Activated CD8-positive, alpha-beta memory T cell treated with anti-CD3 and anti-CD28 coated beads, Interleukin-2, amount 50 U/mL, for 1 hour (primary cell): Measurements from ENCODE around the gene PELI2.

ENCODE experiments used
- DNase-seq: peaks from one replicate; pipeline ENCODE4 v3.0.0-alpha.2; 2020; ENCODE audit errors: extremely low read depth

PELI2 gene, protein sequence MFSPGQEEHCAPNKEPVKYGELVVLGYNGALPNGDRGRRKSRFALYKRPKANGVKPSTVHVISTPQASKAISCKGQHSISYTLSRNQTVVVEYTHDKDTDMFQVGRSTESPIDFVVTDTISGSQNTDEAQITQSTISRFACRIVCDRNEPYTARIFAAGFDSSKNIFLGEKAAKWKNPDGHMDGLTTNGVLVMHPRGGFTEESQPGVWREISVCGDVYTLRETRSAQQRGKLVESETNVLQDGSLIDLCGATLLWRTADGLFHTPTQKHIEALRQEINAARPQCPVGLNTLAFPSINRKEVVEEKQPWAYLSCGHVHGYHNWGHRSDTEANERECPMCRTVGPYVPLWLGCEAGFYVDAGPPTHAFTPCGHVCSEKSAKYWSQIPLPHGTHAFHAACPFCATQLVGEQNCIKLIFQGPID

DNA sequence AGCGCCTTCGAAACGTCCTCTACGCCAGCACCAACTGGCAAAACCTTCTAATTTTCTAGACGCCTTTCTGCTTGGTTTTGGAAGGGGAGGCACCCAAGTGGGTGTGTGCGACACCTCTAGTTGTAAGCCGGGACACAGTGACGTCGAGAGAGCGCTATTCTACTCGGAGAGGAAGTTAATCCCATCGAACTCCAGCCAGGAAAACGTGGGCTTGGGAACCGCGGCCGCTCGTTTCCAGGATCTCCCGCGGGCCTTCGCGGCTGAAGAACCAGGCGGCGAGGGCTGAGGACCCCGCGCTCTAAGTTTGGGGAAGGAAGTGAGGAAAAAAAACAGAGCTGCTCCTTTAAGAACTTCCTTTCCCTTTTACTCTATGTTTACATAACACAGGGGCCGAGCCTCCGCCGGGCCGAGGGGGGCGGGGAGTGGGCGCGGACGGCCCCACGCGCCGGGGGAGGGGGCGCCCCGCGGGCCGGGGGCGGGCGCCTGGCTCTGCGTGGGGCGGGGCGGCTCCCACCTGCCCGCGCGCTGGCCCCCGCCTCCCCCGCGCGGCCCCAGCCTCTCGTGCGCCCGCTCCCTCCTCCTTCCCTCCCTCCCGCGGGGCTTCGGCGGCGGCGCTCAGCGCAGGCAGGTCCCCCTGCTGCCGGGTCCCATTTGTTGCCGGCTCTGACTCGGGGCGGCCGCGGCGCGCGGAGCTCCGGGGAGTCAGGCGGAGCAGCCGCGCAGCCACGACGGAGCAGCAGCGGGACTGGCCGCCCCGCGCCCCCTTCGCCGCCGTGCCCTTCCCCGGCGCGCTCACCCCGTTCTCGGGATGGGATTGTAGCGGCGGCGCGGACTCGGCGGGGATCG, at the start of gene PELI2:
Gene PELI2 (plus strand): TSS at position 647 of the 846 bp plus-strand sequence. CDS start 250 bp downstream, outside the sequence.
- DNase-seq = peak; percentile 37

DNA sequence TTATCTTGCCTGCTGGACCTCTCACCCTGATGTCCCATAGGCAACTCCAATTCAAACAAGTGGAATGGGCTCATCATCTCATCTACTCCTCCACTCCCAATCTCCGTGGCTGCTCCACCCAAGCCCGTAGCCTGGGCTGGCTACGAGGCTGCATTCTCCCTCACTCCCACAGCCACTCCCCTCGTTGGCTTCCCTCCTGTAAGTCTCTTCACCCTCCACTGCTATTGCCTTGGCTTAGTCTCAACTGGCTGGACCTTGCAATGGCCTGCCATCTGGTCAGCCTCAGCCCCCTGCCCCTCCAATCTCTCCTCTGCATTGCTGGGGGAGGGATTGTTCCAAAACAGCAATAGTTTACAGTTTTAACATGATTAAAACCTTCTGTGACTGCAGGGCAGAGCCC, 44.4 kb upstream of the PELI2 start:
- DNase-seq = no peak

DNA sequence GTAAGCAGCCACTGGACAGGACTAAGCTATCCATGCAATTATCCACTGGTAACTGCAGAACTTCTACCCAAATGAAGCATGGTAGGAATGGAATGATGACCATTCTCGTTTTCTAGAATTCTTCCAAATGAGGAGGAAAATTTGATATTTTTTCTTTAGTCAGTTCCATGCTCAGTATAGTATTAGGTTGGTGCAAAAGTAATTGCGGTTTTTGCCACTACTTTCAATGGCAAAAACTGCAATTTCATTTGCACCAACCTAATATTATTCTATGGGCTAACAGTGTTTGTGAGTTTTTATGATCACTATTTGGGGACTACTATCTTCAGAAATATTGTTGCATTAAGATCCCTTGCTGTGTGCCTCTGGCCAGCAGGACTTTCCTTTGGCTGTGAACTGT, 42.9 kb upstream of the PELI2 start:
- DNase-seq = no peak

DNA sequence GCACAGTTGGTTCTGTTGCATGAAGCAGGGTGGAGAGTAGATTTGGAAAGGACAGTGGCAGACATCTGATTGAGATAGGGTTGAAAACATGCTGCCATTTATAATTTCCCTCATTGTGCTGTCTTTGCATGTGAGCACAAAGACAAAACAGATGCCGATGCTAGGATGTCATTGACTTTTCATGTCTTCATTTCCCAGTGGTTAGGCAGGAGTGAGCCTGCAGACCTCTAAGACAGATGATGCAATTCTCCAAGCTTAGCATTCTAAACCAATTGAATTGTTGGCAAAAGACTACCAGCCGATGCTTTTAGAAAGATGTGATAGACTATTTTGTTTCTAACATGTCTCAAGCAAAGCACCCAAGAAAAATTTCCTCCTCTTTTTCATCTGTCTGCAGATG, 37.1 kb upstream of the PELI2 start:
- no peak for DNase-seq

DNA sequence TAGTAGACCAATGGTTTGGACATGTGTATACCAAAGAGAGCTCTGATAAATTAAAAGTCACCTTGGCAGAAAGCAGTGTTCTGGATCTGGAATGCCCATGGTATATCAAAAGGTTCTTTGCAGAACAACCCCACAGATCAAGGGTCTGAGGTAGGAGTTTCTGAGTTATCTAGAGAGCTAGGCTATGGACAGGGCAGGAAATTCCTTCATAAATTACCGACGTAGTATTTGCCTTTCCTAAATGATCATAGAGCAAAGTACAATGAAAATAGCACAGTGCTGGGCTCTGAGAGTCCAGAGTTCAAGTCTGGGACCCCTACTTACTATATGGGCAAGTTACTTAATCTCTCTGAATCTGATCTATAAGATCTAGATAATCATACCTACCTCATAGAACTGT, 35.3 kb upstream of the PELI2 start:
- no peak for DNase-seq

DNA sequence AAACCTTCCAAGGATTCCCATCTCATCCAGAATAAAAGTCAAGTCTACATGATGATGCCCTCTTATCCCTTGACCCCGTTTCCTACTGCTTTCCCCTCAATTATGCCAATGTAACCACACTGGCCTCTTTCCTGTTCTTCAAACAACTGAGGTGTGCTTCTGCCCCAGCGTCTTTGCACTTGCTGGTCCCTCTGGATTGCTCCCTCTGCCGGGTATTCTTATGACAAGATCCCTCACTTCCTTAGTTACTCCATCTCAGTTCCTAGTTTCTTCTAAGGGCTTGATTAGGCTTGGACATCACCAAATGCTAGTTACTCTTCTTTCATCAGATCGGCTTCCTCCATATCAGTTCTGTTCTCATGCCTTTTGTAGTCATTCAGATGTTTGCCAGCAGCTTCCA, 32.7 kb upstream of the PELI2 start:
- DNase-seq = no peak

DNA sequence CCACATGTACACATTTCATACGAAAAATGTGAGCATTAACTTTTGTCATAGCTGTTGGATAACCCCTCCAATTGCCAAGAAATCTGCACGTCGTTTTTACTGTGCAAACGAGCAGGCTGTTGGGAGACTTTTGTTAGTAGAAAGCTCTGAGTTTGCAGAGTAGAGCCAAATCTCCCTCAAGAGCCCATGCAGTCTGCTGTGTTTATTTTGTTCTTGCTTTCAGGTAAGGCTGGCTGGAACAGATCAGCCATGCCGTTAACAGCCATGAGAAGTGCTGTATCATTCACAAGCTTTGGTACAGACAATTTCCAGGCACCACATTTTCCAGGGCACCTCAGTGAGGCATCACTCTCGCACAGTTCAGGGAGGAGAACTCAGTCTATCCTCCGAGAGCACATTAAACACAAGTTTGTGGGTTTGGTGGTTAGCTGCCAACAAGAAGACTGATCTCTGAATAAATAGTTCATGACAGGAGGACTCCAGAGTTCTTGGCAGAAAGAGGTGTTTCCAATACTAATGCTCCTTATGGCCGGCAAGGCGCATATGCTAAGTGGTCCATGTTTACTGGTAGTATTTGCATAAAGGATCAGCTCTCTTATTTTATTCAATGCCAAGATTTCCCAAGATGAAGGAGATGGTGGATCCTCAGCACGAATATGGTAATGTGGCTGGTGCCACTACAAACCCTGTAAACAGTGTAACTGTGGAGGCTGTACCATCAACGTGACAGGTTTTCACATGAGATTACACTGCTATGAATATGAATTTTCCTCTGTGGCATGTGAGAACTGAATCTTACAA, 30.3 kb upstream of the PELI2 start:
- DNase-seq = no peak

DNA sequence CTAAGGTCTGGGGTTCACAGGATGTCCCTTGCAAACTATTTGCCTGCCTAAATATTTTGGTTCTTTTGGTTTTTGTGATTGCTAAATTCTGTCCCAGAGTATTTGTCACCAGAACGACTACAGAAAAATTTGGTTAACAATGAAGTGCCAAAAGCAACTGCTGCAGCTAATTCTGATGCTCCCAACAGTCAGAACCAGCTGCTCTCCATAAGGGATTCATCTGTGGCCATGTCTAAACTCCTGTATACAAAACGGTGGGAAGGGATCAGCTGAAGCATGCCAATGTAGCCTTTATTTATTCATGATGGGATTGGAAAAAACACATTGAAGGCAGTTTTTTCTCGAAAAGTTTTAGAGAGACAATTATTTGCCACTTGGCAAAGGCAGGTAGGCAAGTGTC, 29.3 kb upstream of the PELI2 start:
- no peak for DNase-seq

DNA sequence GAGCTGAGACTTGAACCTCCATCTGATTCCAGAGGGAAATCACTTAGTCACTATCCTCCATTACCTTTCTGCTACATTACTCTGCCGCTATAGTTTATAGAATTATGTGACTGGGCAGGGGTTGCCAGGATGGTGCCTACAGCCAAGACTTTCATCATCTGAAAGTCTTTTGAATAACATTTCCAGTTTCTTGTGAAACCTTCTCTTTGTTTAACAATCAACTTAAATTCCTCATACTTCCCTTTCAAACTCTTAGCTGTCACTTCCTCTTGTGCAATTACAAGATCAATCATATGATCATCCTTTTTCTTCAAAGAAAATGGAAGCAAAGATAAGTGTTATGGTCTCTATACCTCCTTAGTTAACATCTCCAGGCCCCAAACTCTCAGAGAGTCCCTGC, 25.4 kb upstream of the PELI2 start:
- DNase-seq = no peak

DNA sequence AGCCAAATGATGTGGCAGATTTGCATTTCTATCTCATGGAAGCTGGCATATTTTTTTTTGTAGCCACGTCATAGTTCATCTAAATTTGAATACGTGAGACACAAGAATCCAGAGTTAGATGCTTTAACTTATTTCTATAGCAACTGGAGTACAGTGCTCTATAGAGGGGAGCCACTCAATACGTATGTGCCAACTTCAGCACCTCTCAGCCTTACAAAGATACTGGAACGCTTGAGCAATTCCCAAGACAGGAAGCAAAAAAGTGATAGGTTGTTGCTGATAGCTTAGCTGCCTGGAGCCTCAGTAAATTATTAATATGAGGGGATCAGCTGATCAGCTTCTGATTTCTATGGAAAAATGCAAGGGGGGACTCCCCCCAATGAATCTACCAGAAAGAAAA, 24.1 kb upstream of the PELI2 start:
- DNase-seq = no peak

DNA sequence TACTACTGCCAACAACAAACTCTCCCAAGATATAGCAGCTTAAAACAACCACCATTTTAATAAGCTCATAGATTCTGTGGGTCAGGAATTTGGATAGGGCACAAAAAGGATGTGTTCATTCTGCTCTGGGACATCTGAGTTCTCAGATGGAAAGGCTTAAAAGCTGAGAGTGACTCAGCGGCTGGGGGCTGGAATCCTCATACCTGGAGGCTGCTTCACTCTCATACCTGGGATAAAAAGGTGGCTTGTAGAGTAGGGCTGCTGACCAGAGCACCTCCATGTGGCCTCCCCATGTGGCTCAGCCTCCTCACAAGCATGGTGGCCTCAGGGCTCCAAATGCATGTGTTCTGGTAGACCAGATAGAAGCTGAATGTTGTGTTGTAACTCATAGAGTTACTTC, 20.2 kb upstream of the PELI2 start:
- no peak for DNase-seq

DNA sequence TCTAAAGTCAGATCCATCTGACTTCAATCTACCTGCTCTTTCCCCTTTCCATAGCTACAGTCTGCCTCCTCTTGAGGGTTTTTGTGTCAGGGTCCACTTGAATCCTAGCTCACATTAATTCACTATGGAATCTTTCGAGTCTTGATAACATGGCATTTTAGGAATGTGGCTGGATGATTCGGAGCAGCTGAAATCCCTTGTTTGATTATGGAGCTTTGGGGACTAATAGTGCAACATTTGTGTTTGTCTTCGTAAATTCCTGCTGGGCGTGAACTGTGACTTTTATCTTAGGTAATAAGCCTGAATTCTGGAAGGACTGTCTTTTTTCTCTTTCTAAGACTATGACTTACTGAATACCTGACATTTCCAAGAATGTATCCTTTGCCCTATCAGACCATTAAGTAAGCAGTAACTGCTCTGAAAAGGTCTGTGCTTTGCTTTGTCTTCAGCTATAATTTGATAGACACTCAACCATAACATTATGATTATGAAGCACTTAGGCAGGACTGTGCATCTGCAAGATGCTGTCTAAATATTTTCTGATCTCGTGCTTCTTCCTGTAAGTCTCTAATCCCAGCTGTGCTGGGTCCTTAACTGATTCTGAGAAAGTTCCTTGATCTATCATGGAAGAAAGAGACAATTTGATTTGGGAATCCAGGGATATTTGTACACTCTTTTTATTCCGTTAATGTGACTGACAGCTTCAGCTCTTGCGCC, 19.0 kb upstream of the PELI2 start:
- DNase-seq = no peak

DNA sequence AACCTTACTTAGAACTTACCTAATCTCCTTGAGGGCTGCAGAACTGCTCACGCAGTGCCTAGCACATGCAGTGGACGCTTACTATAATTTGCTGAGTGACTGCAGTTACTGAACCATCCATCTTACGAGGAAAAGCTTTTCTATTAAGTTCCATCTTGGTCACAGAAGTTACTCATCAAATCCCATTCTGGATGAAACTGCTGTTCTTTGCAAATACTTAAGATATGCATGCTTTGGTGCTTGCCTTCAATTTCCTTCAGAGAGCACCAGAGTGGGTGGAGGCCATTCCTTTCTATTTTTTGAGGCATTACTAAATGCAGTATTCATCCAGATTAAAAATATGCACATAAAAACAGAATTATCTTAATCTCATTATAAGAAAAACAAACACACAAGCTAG, 17.7 kb upstream of the PELI2 start:
- DNase-seq = no peak

DNA sequence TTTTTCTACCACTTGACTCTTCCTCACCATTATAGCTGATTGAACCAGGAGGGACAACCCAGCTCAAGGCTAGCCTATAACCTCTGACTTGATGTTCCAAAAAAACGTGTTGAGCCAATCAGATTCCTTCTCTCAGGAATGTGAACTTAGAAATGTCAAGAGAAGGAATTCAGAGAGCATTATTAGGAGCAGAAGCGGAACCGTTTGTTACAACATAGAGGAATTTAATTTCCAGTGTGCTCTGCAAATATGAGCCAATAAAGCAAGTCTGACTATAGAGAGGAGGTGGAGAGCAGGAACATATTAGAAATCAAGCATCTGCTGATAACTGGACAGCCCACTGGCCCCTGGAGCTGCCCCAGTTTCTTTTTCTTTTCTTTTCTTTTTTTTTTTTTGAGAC, 15.3 kb upstream of the PELI2 start:
- DNase-seq = no peak

DNA sequence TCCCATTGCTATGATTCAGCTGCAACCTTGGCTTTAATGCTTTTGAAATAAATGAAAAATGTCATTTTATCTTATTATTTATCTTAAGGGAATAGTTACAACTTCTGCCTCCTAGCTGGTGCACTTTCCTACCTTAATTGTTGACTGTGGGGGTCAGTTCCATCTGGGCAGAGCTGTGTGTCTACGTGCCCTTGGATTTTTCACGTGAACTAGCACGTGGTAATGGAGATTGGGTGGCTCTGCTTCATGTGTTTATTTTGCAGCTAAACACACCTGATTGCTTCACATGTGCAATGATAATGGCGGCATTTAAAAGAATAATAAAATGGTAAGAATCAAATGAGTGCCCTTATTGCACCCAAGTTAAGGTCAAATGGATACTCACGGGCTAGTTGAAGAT, 10.6 kb upstream of the PELI2 start:
- DNase-seq = no peak

DNA sequence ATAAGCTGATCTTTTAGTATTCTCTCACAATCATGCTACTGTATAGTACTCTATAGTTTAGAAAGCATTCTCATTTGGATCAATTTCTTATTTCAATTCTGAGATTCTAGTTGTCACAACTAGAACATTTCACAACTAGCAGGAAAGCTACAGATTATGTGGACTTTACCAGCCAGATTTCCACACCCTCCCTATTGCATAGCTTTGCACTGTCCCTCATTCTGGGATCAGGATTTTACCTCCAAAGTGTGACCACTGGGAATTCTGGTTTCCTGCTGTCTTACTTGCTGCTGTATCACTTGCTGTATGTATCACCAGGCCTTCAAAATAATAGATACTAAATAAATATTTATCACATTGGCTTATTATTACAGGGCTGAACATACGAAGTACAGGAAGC, 10.2 kb upstream of the PELI2 start:
- no peak for DNase-seq

DNA sequence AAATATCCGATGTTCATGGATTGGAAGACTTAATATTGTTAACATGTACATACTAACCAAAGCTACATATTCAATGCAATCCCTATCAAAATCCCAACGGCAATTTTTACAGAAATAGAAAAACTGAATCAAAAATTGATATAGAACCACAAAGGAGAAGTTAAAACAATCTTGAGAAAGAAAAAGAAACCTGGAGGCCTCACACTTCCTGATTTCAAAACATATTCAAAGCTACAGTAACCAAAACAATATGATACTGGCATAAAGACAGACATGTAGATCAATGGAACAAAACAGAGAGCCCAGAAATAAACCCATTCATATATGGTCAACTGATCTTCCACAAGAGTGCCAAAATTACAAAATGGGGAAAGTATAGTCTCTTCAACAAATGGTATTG, 5.4 kb upstream of the PELI2 start:
- DNase-seq = no peak

DNA sequence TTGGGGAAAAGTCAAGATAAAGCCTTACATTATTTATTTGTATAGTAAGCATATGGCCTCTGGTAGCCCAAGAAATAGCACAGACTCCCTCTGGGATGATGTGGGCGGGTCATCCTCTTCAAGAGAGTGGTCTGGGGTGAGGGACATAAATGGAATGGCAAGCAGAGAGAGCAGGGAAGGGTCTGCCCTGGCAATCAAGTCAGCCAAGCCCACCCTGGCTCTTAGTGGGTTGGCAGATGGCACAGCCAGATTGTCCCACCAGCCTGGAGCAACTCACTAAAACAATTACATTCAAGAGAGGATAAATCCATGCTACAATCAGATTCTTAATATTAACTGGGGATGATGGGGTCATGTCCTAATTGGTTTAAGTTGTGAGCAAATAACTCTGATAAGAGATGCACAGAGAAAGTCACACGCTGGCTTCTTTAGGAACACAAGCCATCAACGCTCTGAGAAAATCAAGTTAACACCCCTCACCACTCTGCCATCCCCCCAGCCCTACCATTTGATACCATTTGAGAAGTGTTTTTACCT, 2.8 kb upstream of the PELI2 start:
- DNase-seq = no peak

DNA sequence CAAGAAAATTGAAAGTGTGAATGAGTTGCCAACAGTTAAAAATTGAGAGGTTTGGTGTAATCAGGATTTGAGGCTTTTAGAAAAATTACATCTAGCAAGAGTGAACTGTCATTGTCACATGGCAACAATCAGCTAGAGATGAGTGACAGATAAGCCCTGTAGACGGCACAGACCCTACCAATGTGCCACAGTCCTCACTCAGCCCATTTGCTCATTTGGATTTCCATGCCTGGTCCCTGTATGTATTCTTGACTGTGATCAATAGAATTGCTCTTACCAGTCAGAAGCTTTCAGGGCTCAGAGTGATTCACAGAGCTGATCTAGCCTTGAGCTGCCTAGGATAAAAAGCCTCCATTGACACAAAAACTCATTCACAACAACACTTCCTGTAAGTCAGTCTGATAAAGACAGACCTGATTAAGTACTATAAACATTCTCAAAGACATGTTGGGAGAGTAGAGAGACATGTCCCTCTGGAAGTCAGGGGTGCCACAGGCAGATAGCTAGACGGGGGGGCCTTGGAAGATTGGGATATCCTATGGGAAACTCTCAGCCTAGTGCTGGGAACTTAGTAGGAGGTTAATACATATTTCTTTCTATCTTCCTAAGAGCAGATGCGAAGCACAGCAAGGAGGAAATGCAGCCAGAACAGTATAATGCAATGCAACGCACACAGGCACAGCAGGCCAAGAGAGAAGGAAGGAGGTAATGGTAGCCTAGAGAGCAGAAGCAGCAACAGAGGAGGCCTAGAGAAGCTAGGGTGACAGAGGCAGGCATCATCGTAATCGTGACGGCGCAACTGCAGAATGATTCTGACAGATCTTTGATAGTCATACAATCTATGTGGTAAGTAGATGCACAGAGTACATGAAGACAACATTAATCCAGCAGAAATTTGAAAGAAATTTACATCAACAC, 2.0 kb upstream of the PELI2 start:
- DNase-seq = no peak

DNA sequence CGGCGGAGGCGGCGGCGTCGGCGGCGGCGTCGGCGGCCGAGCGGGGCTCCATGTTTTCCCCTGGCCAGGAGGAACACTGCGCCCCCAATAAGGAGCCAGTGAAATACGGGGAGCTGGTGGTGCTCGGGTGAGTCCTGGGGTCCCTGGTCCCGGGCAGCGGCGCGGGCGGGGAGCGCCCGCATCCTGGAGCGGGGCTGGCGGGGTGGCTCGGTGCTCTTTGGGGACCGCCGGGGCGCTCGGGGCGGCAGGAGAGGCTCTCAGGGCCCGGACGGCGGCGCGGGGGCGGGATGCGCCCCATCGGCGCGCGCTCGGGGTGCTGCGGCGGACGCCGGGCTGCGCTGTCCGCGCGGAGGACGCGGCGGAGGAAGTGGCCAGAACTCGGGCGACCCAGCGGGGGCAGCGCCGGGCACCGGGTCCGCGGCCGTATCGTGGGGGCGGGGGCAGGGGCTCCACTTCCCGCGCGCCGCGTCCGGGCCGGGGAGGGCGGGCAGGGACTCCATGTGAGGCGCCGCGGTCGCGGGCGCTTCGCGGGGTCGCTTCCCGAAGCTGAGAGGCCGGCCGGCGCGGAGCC, 485 bp downstream of the PELI2 start:
- DNase-seq = no peak
